ENCODE measurements around the gene RNF149.

DNA sequence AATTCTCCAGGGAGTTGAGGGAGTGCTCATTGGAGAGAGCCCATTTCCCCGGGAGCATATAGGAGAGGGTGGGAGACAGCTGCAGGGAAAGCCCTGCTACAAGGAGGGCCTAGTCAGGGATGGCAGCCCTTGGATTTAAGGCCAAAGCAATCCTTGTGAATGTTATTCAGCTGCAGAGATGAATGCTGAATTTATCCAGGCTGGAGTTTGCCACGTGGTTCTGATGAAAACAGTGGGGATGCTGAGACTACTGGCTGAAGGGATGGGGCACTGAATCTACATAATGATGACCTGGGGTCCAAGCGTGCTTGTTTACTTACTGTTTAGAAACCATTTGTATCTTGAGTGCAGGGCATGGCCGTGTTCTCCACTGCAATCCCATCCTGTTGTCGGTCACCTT, 35.6 kb upstream of the RNF149 start:
- TF ChIP-seq, protein P1, sequence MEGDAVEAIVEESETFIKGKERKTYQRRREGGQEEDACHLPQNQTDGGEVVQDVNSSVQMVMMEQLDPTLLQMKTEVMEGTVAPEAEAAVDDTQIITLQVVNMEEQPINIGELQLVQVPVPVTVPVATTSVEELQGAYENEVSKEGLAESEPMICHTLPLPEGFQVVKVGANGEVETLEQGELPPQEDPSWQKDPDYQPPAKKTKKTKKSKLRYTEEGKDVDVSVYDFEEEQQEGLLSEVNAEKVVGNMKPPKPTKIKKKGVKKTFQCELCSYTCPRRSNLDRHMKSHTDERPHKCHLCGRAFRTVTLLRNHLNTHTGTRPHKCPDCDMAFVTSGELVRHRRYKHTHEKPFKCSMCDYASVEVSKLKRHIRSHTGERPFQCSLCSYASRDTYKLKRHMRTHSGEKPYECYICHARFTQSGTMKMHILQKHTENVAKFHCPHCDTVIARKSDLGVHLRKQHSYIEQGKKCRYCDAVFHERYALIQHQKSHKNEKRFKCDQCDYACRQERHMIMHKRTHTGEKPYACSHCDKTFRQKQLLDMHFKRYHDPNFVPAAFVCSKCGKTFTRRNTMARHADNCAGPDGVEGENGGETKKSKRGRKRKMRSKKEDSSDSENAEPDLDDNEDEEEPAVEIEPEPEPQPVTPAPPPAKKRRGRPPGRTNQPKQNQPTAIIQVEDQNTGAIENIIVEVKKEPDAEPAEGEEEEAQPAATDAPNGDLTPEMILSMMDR (IDR thresholded peaks at IDR 0.05; ENCODE audit: extremely low read depth in 1 of 2, insufficient read depth in 1 of 2, low read depth in 1 of 2, low read length in 2 of 2) = no peak
- TF ChIP-seq POLR2A (IDR thresholded peaks at IDR 0.05; ENCODE audit: low read depth, low read length) (no peak), EZH2 (IDR thresholded peaks at IDR 0.05; ENCODE audit: borderline replicate concordance, low read depth, low read length, severe bottlenecking) (no peak), POLR2AphosphoS5 (IDR thresholded peaks at IDR 0.05; ENCODE audit: insufficient read depth, low read depth, low read length) (no peak), MYC (IDR thresholded peaks at IDR 0.05; ENCODE audit: low read depth, low read length) (no peak), JUN (IDR thresholded peaks at IDR 0.05; ENCODE audit: borderline replicate concordance, insufficient read depth, insufficient read length, low read depth) (no peak)

Measured in endothelial cell of umbilical vein (primary cell).